Suprapubic skin (tissue), 4 donors: Measurements from ENCODE around the gene FAM240B. TPM values are rescaled to one million over a fixed set of nuclear protein-coding genes. Genes with fewer than 3 reads are reported as not detected.

Experiments used
- DNase-seq, 2 donors: peaks; one replicate each; pipeline ENCODE4 v3.0.0-alpha.2; 2019; ENCODE audit warnings: low spot score in 2 of 2
- H3K27ac ChIP-seq: fragments of 200-600 bp; sonication (generic); one replicate; pipeline ENCODE4 v1.5.1; 2019
- H3K27me3 ChIP-seq: fragments of 200-600 bp; sonication (generic); one replicate; pipeline ENCODE4 v1.5.1; 2019
- H3K36me3 ChIP-seq: fragments of 200-600 bp; sonication (generic); one replicate; pipeline ENCODE4 v1.5.1; 2019
- H3K4me1 ChIP-seq: fragments of 200-600 bp; sonication (generic); one replicate; pipeline ENCODE4 v1.5.1; 2019
- H3K4me3 ChIP-seq: fragments of 200-600 bp; sonication (generic); one replicate; pipeline ENCODE4 v1.5.1; 2019; ENCODE audit warnings: mild to moderate bottlenecking
- H3K9me3 ChIP-seq: fragments of 200-600 bp; sonication (generic); one replicate; pipeline ENCODE4 v1.5.1; 2019
- CTCF ChIP-seq, 2 donors: fragments of 200-600 bp in 1 of 2; fragments of 450-650 bp in 1 of 2; sonication (generic) in 1 of 2; IDR thresholded peaks; one replicate each; pipeline ENCODE4 v1.5.1; 2016 to 2019; ENCODE audit warnings: antibody characterized with exemption in 2 of 2, mild to moderate bottlenecking in 1 of 2, moderate library complexity in 1 of 2
- EP300 ChIP-seq: sonication (generic); formaldehyde crosslinking; IDR thresholded peaks from one replicate; pipeline ENCODE4 v1.6.1; 2017; ENCODE audit warnings: antibody characterized with exemption
- POLR2A ChIP-seq, 2 donors: fragments of 450-650 bp; IDR thresholded peaks; one replicate each; pipeline ENCODE4 v1.6.1; 2017; ENCODE audit warnings: antibody characterized with exemption in 2 of 2, mild to moderate bottlenecking in 2 of 2, moderate library complexity in 2 of 2
- POLR2AphosphoS5 ChIP-seq, 3 donors: sonication (generic); formaldehyde crosslinking; IDR thresholded peaks; one replicate each; pipeline ENCODE4 v1.6.1; 2017; ENCODE audit warnings: antibody characterized with exemption in 3 of 3
- WGBS: methylation state at CpG from one replicate; pipeline ENCODE4 v1.1.5; 2018; 5-methylcytosine and 5-hydroxymethylcytosine counted together
- total RNA-seq, 4 donors: library from RNA; depleted of rRNA; stranded (reverse); fragments of >200 nt; gene quantifications; one replicate each; pipeline ENCODE4 v1.1.0, GENCODE V29; 2016

Gene FAM240B
- total RNA-seq, 4 donors from 2014 or later: not detected

GRCh38 chr9:38680837-38681445, 39.0 kb downstream of the FAM240B start:
- no peaks in the 10 kb centered on the region for H3K4me1 ChIP-seq
- TF ChIP-seq EP300 (no peak), POLR2AphosphoS5 (IDR thresholded peaks at IDR 0.05) (no peak), CTCF (IDR thresholded peaks at IDR 0.05) (no peak), POLR2A (IDR thresholded peaks at IDR 0.05) (no peak)
- no peak overlapping the region for H3K4me3 ChIP-seq
- WGBS: 80% methylated on average over 12 of the region's 14 CpGs
- no peaks in the 10 kb centered on the region for H3K36me3 ChIP-seq
- no peak overlapping the region for H3K27ac ChIP-seq
- H3K9me3 ChIP-seq: no peaks in the 10 kb centered on the region
- DNase-seq: no peak
- H3K27me3 ChIP-seq: no peaks in the 10 kb centered on the region

- 62% methylated on average over 11 of the region's 14 CpGs for WGBS
- DNase-seq: no peak
- Histone ChIP-seq H3K36me3 (no peaks in the 10 kb centered on the region), H3K4me3 (no peak overlapping the region), H3K27me3 (no peaks in the 10 kb centered on the region), H3K9me3 (no peaks in the 10 kb centered on the region), H3K4me1 (no peaks in the 10 kb centered on the region), H3K27ac (no peak overlapping the region)
- TF ChIP-seq CTCF (IDR thresholded peaks at IDR 0.05) (no peak), POLR2AphosphoS5 (IDR thresholded peaks at IDR 0.05) (no peak), POLR2A (IDR thresholded peaks at IDR 0.05) (no peak), EP300 (no peak)
Observed at GRCh38 chr9:38677660-38678303, 42.2 kb downstream of the FAM240B start.

- Histone ChIP-seq H3K27me3 (no peaks in the 10 kb centered on the region), H3K4me1 (no peaks in the 10 kb centered on the region), H3K36me3 (no peaks in the 10 kb centered on the region), H3K27ac (no peak overlapping the region), H3K9me3 (no peaks in the 10 kb centered on the region), H3K4me3 (no peak overlapping the region)
- 79% methylated on average over 2 of the region's 2 CpGs for WGBS
- TF ChIP-seq POLR2AphosphoS5 (IDR thresholded peaks at IDR 0.05) (no peak), CTCF (IDR thresholded peaks at IDR 0.05) (no peak), EP300 (no peak), POLR2A (IDR thresholded peaks at IDR 0.05) (no peak)
- DNase-seq: no peak
Observed at GRCh38 chr9:38675831-38676230, 44.1 kb downstream of the FAM240B start.

GRCh38 chr9:38675211-38675610, 44.7 kb downstream of the FAM240B start:
- no peaks in the 10 kb centered on the region for H3K27me3 ChIP-seq
- H3K4me1 ChIP-seq: no peaks in the 10 kb centered on the region
- H3K36me3 ChIP-seq: no peaks in the 10 kb centered on the region
- WGBS: 84% methylated on average over 3 of the region's 6 CpGs
- no peak overlapping the region for H3K27ac ChIP-seq
- no peaks in the 10 kb centered on the region for H3K9me3 ChIP-seq
- H3K4me3 ChIP-seq: no peak overlapping the region
- no peak for DNase-seq
- TF ChIP-seq POLR2AphosphoS5 (IDR thresholded peaks at IDR 0.05): no peak
- no peak for TF ChIP-seq EP300
- TF ChIP-seq CTCF (IDR thresholded peaks at IDR 0.05): no peak
- TF ChIP-seq POLR2A (IDR thresholded peaks at IDR 0.05): no peak

- H3K36me3 ChIP-seq: no peaks in the 10 kb centered on the region
- no peaks in the 10 kb centered on the region for H3K9me3 ChIP-seq
- WGBS: 83% methylated on average over 19 of the region's 19 CpGs
- H3K27ac ChIP-seq: no peak overlapping the region
- TF ChIP-seq CTCF (IDR thresholded peaks at IDR 0.05) (no peak), POLR2A (IDR thresholded peaks at IDR 0.05) (no peak), POLR2AphosphoS5 (IDR thresholded peaks at IDR 0.05) (no peak), EP300 (no peak)
- H3K27me3 ChIP-seq: no peaks in the 10 kb centered on the region
- DNase-seq: no peak
- H3K4me3 ChIP-seq: no peak overlapping the region
- no peaks in the 10 kb centered on the region for H3K4me1 ChIP-seq
Observed at GRCh38 chr9:38673399-38674193, 46.3 kb downstream of the FAM240B start.
